HL-60 (cell line): ENCODE results near the gene FSTL3.

ENCODE experiments used
- POLR2AphosphoS5 ChIP-seq: IDR thresholded peaks from 2 replicates; pipeline ENCODE4 v1.6.1; 2012; ENCODE audit warnings: low read depth
- TF ChIP-seq, protein P1 (sequence below): IDR thresholded peaks from one replicate; pipeline ENCODE4 v1.5.1; 2011; ENCODE audit warnings: low read length, control low read depth, inconsistent platforms; ENCODE audit not compliant: insufficient read depth
- TF ChIP-seq, protein P2 (sequence below): IDR thresholded peaks from 2 replicates; pipeline ENCODE4 v1.6.1; 2012; ENCODE audit warnings: low read depth; ENCODE audit not compliant: insufficient replicate concordance

DNA sequence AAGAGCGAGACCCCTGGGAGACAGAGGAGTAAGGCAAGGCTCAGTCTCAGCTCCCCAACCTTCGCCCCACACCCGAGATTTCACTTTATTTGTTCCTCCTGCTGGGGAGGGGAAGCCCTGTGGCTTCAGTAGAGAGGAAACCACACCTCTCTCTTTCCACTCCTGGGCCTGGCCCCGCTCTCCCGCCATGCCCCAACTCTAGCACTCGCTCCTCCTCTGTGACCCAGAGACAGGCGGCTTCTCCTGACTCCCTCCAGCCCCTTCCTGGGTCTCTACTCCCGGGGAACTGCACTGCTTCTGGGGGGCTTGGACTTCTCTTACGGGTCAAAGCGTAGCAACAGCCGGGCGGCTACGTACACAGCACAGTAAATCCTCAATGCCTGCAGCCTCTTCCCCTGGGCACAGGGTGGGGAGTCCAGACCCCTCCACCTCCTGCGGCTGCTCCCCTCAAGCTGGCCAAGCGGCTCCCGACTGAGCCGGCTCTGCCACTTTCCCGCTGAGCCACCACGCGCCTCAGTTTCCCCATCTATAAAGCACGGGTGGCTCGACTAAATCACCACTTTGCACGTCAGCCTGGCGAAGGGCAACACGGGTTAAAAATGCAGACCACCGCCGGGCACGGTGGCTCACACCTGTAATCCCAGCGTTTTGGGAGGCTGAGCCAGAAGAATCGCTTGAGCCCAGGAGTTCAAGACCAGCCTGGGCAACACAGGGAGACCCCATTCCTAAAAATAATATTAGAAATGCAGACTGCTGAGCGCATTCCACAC, 14.6 kb upstream of the FSTL3 start:
- TF ChIP-seq, protein P1, sequence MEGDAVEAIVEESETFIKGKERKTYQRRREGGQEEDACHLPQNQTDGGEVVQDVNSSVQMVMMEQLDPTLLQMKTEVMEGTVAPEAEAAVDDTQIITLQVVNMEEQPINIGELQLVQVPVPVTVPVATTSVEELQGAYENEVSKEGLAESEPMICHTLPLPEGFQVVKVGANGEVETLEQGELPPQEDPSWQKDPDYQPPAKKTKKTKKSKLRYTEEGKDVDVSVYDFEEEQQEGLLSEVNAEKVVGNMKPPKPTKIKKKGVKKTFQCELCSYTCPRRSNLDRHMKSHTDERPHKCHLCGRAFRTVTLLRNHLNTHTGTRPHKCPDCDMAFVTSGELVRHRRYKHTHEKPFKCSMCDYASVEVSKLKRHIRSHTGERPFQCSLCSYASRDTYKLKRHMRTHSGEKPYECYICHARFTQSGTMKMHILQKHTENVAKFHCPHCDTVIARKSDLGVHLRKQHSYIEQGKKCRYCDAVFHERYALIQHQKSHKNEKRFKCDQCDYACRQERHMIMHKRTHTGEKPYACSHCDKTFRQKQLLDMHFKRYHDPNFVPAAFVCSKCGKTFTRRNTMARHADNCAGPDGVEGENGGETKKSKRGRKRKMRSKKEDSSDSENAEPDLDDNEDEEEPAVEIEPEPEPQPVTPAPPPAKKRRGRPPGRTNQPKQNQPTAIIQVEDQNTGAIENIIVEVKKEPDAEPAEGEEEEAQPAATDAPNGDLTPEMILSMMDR, result no peak
- TF ChIP-seq POLR2AphosphoS5, result no peak; the same call in 1 of the 2 replicates
- TF ChIP-seq, protein P2, sequence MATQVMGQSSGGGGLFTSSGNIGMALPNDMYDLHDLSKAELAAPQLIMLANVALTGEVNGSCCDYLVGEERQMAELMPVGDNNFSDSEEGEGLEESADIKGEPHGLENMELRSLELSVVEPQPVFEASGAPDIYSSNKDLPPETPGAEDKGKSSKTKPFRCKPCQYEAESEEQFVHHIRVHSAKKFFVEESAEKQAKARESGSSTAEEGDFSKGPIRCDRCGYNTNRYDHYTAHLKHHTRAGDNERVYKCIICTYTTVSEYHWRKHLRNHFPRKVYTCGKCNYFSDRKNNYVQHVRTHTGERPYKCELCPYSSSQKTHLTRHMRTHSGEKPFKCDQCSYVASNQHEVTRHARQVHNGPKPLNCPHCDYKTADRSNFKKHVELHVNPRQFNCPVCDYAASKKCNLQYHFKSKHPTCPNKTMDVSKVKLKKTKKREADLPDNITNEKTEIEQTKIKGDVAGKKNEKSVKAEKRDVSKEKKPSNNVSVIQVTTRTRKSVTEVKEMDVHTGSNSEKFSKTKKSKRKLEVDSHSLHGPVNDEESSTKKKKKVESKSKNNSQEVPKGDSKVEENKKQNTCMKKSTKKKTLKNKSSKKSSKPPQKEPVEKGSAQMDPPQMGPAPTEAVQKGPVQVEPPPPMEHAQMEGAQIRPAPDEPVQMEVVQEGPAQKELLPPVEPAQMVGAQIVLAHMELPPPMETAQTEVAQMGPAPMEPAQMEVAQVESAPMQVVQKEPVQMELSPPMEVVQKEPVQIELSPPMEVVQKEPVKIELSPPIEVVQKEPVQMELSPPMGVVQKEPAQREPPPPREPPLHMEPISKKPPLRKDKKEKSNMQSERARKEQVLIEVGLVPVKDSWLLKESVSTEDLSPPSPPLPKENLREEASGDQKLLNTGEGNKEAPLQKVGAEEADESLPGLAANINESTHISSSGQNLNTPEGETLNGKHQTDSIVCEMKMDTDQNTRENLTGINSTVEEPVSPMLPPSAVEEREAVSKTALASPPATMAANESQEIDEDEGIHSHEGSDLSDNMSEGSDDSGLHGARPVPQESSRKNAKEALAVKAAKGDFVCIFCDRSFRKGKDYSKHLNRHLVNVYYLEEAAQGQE, result no peak
